HL-60 (cell line): Measurements from ENCODE around the gene CSNK1A1.

Experiments
- POLR2AphosphoS5 ChIP-seq: IDR thresholded peaks from 2 replicates; pipeline ENCODE4 v1.6.1; 2012; ENCODE audit warnings: low read depth
- TF ChIP-seq, protein P1 (sequence below): IDR thresholded peaks from one replicate; pipeline ENCODE4 v1.5.1; 2011; ENCODE audit warnings: low read length, control low read depth, inconsistent platforms; ENCODE audit not compliant: insufficient read depth
- TF ChIP-seq, protein P2 (sequence below): IDR thresholded peaks from 2 replicates; pipeline ENCODE4 v1.6.1; 2012; ENCODE audit warnings: low read depth; ENCODE audit not compliant: insufficient replicate concordance

DNA sequence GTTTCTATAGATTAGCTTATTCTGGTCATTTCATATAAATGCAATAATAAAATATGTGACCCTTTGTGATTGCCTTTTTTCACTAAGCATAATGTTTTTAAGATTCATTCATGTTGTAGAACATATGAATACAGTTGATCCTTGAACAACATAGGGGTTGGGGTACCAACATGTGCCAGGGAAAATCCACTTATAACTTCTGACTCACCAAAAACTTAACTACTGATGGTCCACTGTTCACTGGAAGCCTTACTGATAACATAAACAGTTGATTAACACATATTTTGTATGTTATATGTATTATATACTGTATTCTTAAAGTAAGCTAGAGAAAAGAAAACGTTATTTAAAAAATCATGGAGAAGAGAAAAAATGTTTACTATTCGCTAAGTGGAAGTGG lies 42.1 kb upstream of the CSNK1A1 start:
- TF ChIP-seq POLR2AphosphoS5: no peak
- TF ChIP-seq, protein P1, sequence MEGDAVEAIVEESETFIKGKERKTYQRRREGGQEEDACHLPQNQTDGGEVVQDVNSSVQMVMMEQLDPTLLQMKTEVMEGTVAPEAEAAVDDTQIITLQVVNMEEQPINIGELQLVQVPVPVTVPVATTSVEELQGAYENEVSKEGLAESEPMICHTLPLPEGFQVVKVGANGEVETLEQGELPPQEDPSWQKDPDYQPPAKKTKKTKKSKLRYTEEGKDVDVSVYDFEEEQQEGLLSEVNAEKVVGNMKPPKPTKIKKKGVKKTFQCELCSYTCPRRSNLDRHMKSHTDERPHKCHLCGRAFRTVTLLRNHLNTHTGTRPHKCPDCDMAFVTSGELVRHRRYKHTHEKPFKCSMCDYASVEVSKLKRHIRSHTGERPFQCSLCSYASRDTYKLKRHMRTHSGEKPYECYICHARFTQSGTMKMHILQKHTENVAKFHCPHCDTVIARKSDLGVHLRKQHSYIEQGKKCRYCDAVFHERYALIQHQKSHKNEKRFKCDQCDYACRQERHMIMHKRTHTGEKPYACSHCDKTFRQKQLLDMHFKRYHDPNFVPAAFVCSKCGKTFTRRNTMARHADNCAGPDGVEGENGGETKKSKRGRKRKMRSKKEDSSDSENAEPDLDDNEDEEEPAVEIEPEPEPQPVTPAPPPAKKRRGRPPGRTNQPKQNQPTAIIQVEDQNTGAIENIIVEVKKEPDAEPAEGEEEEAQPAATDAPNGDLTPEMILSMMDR: no peak
- TF ChIP-seq, protein P2, sequence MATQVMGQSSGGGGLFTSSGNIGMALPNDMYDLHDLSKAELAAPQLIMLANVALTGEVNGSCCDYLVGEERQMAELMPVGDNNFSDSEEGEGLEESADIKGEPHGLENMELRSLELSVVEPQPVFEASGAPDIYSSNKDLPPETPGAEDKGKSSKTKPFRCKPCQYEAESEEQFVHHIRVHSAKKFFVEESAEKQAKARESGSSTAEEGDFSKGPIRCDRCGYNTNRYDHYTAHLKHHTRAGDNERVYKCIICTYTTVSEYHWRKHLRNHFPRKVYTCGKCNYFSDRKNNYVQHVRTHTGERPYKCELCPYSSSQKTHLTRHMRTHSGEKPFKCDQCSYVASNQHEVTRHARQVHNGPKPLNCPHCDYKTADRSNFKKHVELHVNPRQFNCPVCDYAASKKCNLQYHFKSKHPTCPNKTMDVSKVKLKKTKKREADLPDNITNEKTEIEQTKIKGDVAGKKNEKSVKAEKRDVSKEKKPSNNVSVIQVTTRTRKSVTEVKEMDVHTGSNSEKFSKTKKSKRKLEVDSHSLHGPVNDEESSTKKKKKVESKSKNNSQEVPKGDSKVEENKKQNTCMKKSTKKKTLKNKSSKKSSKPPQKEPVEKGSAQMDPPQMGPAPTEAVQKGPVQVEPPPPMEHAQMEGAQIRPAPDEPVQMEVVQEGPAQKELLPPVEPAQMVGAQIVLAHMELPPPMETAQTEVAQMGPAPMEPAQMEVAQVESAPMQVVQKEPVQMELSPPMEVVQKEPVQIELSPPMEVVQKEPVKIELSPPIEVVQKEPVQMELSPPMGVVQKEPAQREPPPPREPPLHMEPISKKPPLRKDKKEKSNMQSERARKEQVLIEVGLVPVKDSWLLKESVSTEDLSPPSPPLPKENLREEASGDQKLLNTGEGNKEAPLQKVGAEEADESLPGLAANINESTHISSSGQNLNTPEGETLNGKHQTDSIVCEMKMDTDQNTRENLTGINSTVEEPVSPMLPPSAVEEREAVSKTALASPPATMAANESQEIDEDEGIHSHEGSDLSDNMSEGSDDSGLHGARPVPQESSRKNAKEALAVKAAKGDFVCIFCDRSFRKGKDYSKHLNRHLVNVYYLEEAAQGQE: no peak
